Measurements from ENCODE around the gene AKT1S1. TPM values are rescaled to one million over a fixed set of nuclear protein-coding genes. Genes with fewer than 3 reads are reported as not detected.
A peak's percentile ranks its signal among the peaks of the same experiment; 100 is the strongest.

The AKT1S1 gene
- total RNA-seq, 2 donors from 2014 or later, result 15.2 to 20.7 TPM

- H3K9me3 ChIP-seq, result no peaks in the 10 kb centered on the region
- ATAC-seq (ENCODE audit: insufficient number of reproducible peaks, low FRiP score, low read depth) (peak; percentile 89), DNase-seq (ENCODE audit: low spot score) (peak; percentile 64)
- no peak for TF ChIP-seq CTCF (IDR thresholded peaks at IDR 0.05)
- H3K27me3 ChIP-seq (replicated peaks; ENCODE audit: insufficient read depth), result no peaks in the 10 kb centered on the region
- H3K27ac ChIP-seq, result peak within 1 kb of the TSS; percentile 94 to 97
- peaks cover 10 to 32% of the 10 kb centered on the region in 2 donors for H3K4me1 ChIP-seq (ENCODE audit: control insufficient read depth in 1 of 2, low read depth in 2 of 2)
- H3K36me3 ChIP-seq, result peaks cover 5% of the 10 kb centered on the region
- H3K4me3 ChIP-seq, result peak within 1 kb of the TSS; percentile 86
Observed at GRCh38 chr19:49850487-49851342, 26.4 kb downstream of the AKT1S1 start, which contains the start of gene PTOV1. PTOV1 (plus strand) TSS chr19:49851159.

GRCh38 chr19:49850221-49850486 lies 27.0 kb downstream of the AKT1S1 start:
- DNase-seq (ENCODE audit: low spot score) (no peak), ATAC-seq (ENCODE audit: insufficient number of reproducible peaks, low FRiP score, low read depth) (no peak)
- Histone ChIP-seq H3K4me3 (peak overlapping the region; percentile 86), H3K27ac (peak overlapping the region; percentile 94 to 97), H3K4me1 (ENCODE audit: control insufficient read depth in 1 of 2, low read depth in 2 of 2) (peaks cover 10 to 32% of the 10 kb centered on the region in 2 donors), H3K9me3 (no peaks in the 10 kb centered on the region), H3K27me3 (replicated peaks; ENCODE audit: insufficient read depth) (no peaks in the 10 kb centered on the region), H3K36me3 (peaks cover 4% of the 10 kb centered on the region)
- no peak for TF ChIP-seq CTCF (IDR thresholded peaks at IDR 0.05)

GRCh38 chr19:49849433-49850220 lies 27.5 kb downstream of the AKT1S1 start:
- H3K36me3 ChIP-seq, result no peaks in the 10 kb centered on the region
- peaks cover 10 to 32% of the 10 kb centered on the region in 2 donors for H3K4me1 ChIP-seq (ENCODE audit: control insufficient read depth in 1 of 2, low read depth in 2 of 2)
- peak overlapping the region; percentile 94 to 97 for H3K27ac ChIP-seq
- ATAC-seq (ENCODE audit: insufficient number of reproducible peaks, low FRiP score, low read depth) (no peak), DNase-seq (ENCODE audit: low spot score) (no peak)
- TF ChIP-seq CTCF (IDR thresholded peaks at IDR 0.05), result no peak
- H3K9me3 ChIP-seq, result no peaks in the 10 kb centered on the region
- peak overlapping the region; percentile 86 for H3K4me3 ChIP-seq
- no peaks in the 10 kb centered on the region for H3K27me3 ChIP-seq (replicated peaks; ENCODE audit: insufficient read depth)

GRCh38 chr19:49848938-49849337 lies 28.2 kb downstream of the AKT1S1 start:
- Histone ChIP-seq H3K36me3 (no peaks in the 10 kb centered on the region), H3K27ac (no peak overlapping the region), H3K4me1 (ENCODE audit: control insufficient read depth in 1 of 2, low read depth in 2 of 2) (peaks cover 10 to 27% of the 10 kb centered on the region in 2 donors), H3K4me3 (no peak overlapping the region), H3K27me3 (replicated peaks; ENCODE audit: insufficient read depth) (no peaks in the 10 kb centered on the region), H3K9me3 (no peaks in the 10 kb centered on the region)
- TF ChIP-seq CTCF (IDR thresholded peaks at IDR 0.05), result no peak
- ATAC-seq (ENCODE audit: insufficient number of reproducible peaks, low FRiP score, low read depth) (no peak), DNase-seq (ENCODE audit: low spot score) (no peak)

Data from thoracic aorta (tissue), 2 donors.